NB4 (cell line): ENCODE measurements around the gene CLPSL1.

ENCODE experiments used
- CTCF ChIP-seq: IDR thresholded peaks from one replicate; pipeline ENCODE4 v1.5.1; 2012; ENCODE audit warnings: low read depth, low read length
- MYC ChIP-seq: IDR thresholded peaks from 2 replicates; pipeline ENCODE4 v1.6.1; 2011; ENCODE audit warnings: low read depth, low read length
- POLR2A ChIP-seq: IDR thresholded peaks from 2 replicates; pipeline ENCODE4 v1.6.1; 2011; ENCODE audit warnings: mild to moderate bottlenecking; ENCODE audit not compliant: insufficient read length; ENCODE audit errors: extremely low read depth

- no peak for TF ChIP-seq CTCF
- no peak for TF ChIP-seq POLR2A
- TF ChIP-seq MYC: no peak
These were observed 32.9 kb upstream of the CLPSL1 start for GRCh38 chr6:35747877-35748276.
